Psoas muscle (tissue), 8 donors: Measurements from ENCODE around the gene MAP6. TPM values are rescaled to one million over a fixed set of nuclear protein-coding genes. Genes with fewer than 3 reads are reported as not detected.

Source experiments
- ATAC-seq, 4 donors: fragments of 200-7000 bp; cut with Tn5 transposase; one replicate each; pipeline ENCODE4 v1.9.1; 2020; ENCODE audit warnings: moderate library complexity in 3 of 4, mild to moderate bottlenecking in 2 of 4
- DNase-seq, 2 donors: peaks; one replicate each; pipeline ENCODE4 v3.0.0-alpha.2; 2020
- H3K27ac ChIP-seq: fragments of 200-600 bp; one replicate; pipeline ENCODE4 v1.8.0; 2022
- H3K27me3 ChIP-seq, 3 donors: fragments of 200-600 bp in 1 of 3; one replicate each; pipeline versions ENCODE4 v1.6.1 to v1.8.0; 2013 to 2022; ENCODE audit warnings: low read length in 2 of 3, mild to moderate bottlenecking in 2 of 3, moderate library complexity in 1 of 3; ENCODE audit not compliant: insufficient read depth in 3 of 3
- H3K36me3 ChIP-seq, 2 donors: fragments of 200-600 bp in 1 of 2; one replicate each; pipeline versions ENCODE4 v1.6.1 to v1.8.0; 2013 to 2022; ENCODE audit warnings: low read depth in 1 of 2, mild to moderate bottlenecking in 1 of 2, moderate library complexity in 1 of 2; ENCODE audit not compliant: insufficient read depth in 1 of 2
- H3K4me1 ChIP-seq: fragments of 200-600 bp; one replicate; pipeline ENCODE4 v1.8.0; 2022
- H3K4me3 ChIP-seq: fragments of 200-600 bp; one replicate; pipeline ENCODE4 v1.8.0; 2022; ENCODE audit warnings: mild to moderate bottlenecking
- H3K9me3 ChIP-seq: fragments of 200-600 bp; one replicate; pipeline ENCODE4 v1.8.0; 2022
- CTCF ChIP-seq: fragments of 200-600 bp; IDR thresholded peaks from one replicate; pipeline ENCODE4 v1.8.0; 2022; ENCODE audit warnings: antibody characterized with exemption
- WGBS, 3 donors: extraction: QIAGEN DNeasy Blood & Tissue Kit; methylation state at CpG; one replicate each; pipeline versions ENCODE4 v1.1.6 to v1.1.7; 2013; 5-methylcytosine and 5-hydroxymethylcytosine counted together
- intact Hi-C, 2 donors: fragments of 100-400 bp; cut with DNase I; formaldehyde crosslinking; loops; one replicate each; pipeline versions ENCODE4 v1.11.0 to v1.14.2; 2022
- polyA plus RNA-seq, 3 donors: library from polyadenylated mRNA; stranded (reverse); fragments of 200-250 nt; gene quantifications; one replicate each; pipeline ENCODE4 v1.2.3, GENCODE V29; 2013
- total RNA-seq, 4 donors: library from RNA; stranded (reverse); fragmentation: NEBNext Ultra II Directional in 2 of 4; extraction: Animal tissue kit (Norgen Biotek cat#: 25700) in 2 of 4; gene quantifications; one replicate each; pipeline versions ENCODE4 v1.2.1 to v1.2.4, GENCODE V29; 2021 to 2023
- donor health status: healthy with polysubstance abuse.
- donor health status: DM: no; HTN: no; CAD: no; lungs with moderate emphysema.
- donor health status: Bipolar disorder and iron deficiency.
- donor health status: healthy.
- donor health status: DM: yes; HTN: yes; CAD: no.
- donor health status: DM: no; HTN: no; CAD: no.
- donor health status: DM: no; HTN: no; CAD: no.
- donor health status: DM: yes; HTN: yes; CAD: no.

Gene MAP6
- total and polyA plus RNA-seq, 7 donors, result 0.14 to 0.56 (median 0.26) TPM

GRCh38 chr11:75582895-75583717, 85.7 kb downstream of the MAP6 start:
- no peaks in the 10 kb centered on the region for H3K36me3 ChIP-seq
- H3K4me1 ChIP-seq, result peaks cover 6% of the 10 kb centered on the region
- 1 to 2% (median 2%) methylated on average over 47 to 68 of the region's 68 CpGs for WGBS, 3 donors
- peak; percentile 43 for TF ChIP-seq CTCF
- DNase-seq (peak; percentile 77 to 85), ATAC-seq (peak; percentile 71 to 95 (median 86))
- peak overlapping the region; percentile 82 for H3K4me3 ChIP-seq
- H3K9me3 ChIP-seq, result no peaks in the 10 kb centered on the region
- H3K27me3 ChIP-seq, result no peaks in the 10 kb centered on the region
- intact Hi-C loops, result loop anchor here in 1 of 2 donors (5.0 kb wide), 1 partner anchor 36 kb away; no protein-coding TSS in a partner anchor
- H3K27ac ChIP-seq, result peak overlapping the region; percentile 88

- H3K4me1 ChIP-seq, result peaks cover 6% of the 10 kb centered on the region
- H3K36me3 ChIP-seq, result no peaks in the 10 kb centered on the region
- no peaks in the 10 kb centered on the region for H3K27me3 ChIP-seq
- intact Hi-C loops, result loop anchor here in 1 of 2 donors (5.0 kb wide), 1 partner anchor 35 kb away; no protein-coding TSS in a partner anchor
- TF ChIP-seq CTCF, result no peak
- ATAC-seq (no peak), DNase-seq (no peak)
- H3K4me3 ChIP-seq, result peak overlapping the region; percentile 82
- H3K27ac ChIP-seq, result peak overlapping the region; percentile 88
- 26 to 39% (median 30%) methylated on average over 4 of the region's 4 CpGs for WGBS, 3 donors
- no peaks in the 10 kb centered on the region for H3K9me3 ChIP-seq
These were observed 86.3 kb downstream of the MAP6 start for GRCh38 chr11:75582506-75582894.

GRCh38 chr11:75579841-75580240, 89.0 kb downstream of the MAP6 start:
- 78 to 85% (median 83%) methylated on average over 1 of the region's 1 CpG for WGBS, 3 donors
- no peak for TF ChIP-seq CTCF
- intact Hi-C loops, result loop anchor here in 1 of 2 donors (5.0 kb wide), 1 partner anchor 33 kb away; no protein-coding TSS in a partner anchor
- Histone ChIP-seq H3K9me3 (no peaks in the 10 kb centered on the region), H3K4me3 (no peak overlapping the region), H3K27me3 (no peaks in the 10 kb centered on the region), H3K27ac (no peak overlapping the region), H3K36me3 (no peaks in the 10 kb centered on the region), H3K4me1 (peaks cover 6% of the 10 kb centered on the region)
- DNase-seq (no peak), ATAC-seq (no peak)

- H3K4me1 ChIP-seq, result peaks cover under 1% of the 10 kb centered on the region
- intact Hi-C loops, result no loop called here
- ATAC-seq (no peak), DNase-seq (no peak)
- H3K4me3 ChIP-seq, result no peak overlapping the region
- no peak for TF ChIP-seq CTCF
- WGBS, 3 donors, result 7 to 16% (median 13%) methylated on average over 1 of the region's 1 CpG
- no peak overlapping the region for H3K27ac ChIP-seq
- no peaks in the 10 kb centered on the region for H3K27me3 ChIP-seq
- peaks cover 0 to 2% of the 10 kb centered on the region in 2 donors for H3K36me3 ChIP-seq
- H3K9me3 ChIP-seq, result no peaks in the 10 kb centered on the region
These were observed 89.9 kb downstream of the MAP6 start for GRCh38 chr11:75578977-75579376.
